Measurements from ENCODE around the gene HES3. TPM values are rescaled to one million over a fixed set of nuclear protein-coding genes. Genes with fewer than 3 reads are reported as not detected.

Gene HES3
- total and polyA plus RNA-seq, 3 donors from 2014 or later: not detected

DNA sequence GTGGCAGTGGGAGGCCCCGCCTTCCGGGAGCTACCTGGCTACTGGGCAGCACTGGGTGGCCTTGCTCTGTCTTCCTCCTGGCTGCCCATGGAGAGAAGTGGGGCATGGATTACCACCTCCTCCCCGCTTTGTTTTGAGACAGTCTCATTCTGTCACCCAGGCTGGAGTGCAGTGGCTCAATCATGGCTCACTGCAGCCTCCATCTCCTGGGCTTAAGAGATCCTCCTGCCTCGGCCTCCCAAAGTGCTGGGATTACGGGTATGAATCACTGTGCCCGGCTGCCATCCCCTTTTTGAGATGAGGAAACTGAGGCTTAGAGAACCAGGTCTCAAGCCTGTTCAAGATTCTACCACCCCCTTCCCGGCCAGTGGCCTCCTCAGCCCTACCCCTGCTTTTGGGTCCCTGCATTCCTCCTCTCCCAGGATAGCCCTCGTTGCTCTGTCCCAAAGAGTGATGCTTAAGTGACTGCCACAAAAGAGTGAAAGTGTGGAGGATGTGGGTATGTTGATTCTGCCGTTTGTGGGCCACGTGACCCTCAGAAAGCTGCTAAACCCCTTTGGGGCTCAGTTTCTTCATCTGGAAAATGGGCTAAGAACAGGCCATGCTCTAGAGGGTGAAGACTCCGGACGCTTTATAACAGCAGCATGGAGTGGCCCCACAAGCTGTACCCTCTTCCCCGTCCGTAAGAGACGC, 7.8 kb downstream of the HES3 start:
- TF ChIP-seq POLR2A (IDR thresholded peaks at IDR 0.05): no peak
- TF ChIP-seq, protein P1, sequence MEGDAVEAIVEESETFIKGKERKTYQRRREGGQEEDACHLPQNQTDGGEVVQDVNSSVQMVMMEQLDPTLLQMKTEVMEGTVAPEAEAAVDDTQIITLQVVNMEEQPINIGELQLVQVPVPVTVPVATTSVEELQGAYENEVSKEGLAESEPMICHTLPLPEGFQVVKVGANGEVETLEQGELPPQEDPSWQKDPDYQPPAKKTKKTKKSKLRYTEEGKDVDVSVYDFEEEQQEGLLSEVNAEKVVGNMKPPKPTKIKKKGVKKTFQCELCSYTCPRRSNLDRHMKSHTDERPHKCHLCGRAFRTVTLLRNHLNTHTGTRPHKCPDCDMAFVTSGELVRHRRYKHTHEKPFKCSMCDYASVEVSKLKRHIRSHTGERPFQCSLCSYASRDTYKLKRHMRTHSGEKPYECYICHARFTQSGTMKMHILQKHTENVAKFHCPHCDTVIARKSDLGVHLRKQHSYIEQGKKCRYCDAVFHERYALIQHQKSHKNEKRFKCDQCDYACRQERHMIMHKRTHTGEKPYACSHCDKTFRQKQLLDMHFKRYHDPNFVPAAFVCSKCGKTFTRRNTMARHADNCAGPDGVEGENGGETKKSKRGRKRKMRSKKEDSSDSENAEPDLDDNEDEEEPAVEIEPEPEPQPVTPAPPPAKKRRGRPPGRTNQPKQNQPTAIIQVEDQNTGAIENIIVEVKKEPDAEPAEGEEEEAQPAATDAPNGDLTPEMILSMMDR (IDR thresholded peaks at IDR 0.05): no peak
- Histone ChIP-seq H3K4me3 (no peak overlapping the region), H3K27ac (no peak overlapping the region), H3K4me1 (no peaks in the 10 kb centered on the region), H3K9me3 (no peaks in the 10 kb centered on the region), H3K27me3 (no peaks in the 10 kb centered on the region), H3K36me3 (ENCODE audit: low read depth, missing control alignments) (no peaks in the 10 kb centered on the region)
- 81 to 86% methylated on average over 15 of the region's 15 CpGs for WGBS, 2 donors
- intact Hi-C loops (cut with DNase I; ENCODE audit: low total_unique reads): no loop called here
- no peak for DNase-seq

DNA sequence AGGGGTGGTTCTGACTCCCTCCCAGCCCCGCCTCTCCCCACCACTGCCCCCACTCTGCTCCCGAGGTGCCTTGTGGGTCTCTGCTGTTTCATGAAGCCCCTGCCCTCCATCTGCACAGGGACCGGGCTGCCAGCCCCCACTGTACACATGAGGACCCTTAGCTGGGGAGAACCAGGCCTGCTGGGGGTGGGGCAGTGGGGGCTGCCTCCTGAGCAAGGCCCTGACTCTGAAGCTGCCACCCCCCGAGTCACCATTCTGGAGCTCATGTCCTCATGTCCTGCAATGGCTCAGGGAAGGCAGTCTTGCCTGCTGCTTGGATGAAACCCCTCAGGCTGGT, 8.4 kb downstream of the HES3 start:
- intact Hi-C loops (cut with DNase I; ENCODE audit: low total_unique reads): no loop called here
- Histone ChIP-seq H3K9me3 (no peaks in the 10 kb centered on the region), H3K4me1 (no peaks in the 10 kb centered on the region), H3K27me3 (no peaks in the 10 kb centered on the region), H3K27ac (no peak overlapping the region), H3K36me3 (ENCODE audit: low read depth, missing control alignments) (no peaks in the 10 kb centered on the region), H3K4me3 (no peak overlapping the region)
- no peak for DNase-seq
- WGBS, 2 donors: 86 to 93% methylated on average over 3 to 4 of the region's 4 CpGs
- TF ChIP-seq, protein P1 (IDR thresholded peaks at IDR 0.05): no peak
- no peak for TF ChIP-seq POLR2A (IDR thresholded peaks at IDR 0.05)

DNA sequence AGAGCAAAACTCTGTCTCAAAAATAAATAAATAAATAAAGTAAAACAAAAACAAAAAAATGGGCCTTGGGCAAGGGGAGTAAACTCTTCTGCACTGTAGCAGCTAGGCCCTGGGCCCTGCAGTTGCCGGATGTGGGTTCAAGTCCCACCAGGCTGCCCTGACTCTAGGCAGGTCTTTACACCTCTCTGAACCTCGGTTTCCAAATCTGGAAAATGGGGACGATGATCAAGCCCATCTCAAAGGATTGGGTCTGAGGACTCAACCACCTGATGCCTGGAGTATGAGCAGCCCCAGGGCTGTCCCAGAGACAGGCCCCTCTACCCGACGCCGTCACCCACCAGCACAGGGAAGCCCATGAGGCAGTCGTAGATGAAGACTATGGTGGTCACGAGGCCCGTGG, 9.4 kb downstream of the HES3 start:
- TF ChIP-seq POLR2A (IDR thresholded peaks at IDR 0.05): no peak
- TF ChIP-seq, protein P1 (IDR thresholded peaks at IDR 0.05): no peak
- intact Hi-C loops (cut with DNase I; ENCODE audit: low total_unique reads): no loop called here
- H3K27ac ChIP-seq: no peak overlapping the region

DNA sequence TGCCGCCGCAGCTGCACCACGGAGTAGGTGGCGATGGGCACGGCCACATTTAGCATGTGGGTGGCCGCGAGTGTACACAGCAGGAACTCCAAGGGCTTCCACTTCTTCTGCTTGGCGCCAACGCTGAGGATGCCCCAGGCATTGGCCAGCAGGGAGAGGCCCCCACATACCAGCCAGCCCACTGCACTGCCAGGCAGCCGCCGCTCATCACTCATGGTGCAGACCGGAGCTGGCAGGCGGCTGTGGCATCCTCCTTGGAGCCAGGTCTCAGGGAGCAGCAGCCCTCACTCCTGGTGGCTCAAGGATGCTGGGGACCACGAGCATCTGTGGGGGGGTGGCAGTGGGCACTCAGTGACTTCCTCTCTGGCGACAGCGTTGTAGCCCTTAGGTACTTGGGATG, 10.7 kb downstream of the HES3 start:
- Histone ChIP-seq H3K4me1 (peaks cover 4% of the 10 kb centered on the region), H3K27ac (no peak overlapping the region), H3K36me3 (ENCODE audit: low read depth, missing control alignments) (no peaks in the 10 kb centered on the region), H3K27me3 (no peaks in the 10 kb centered on the region), H3K9me3 (no peaks in the 10 kb centered on the region), H3K4me3 (no peak overlapping the region)
- DNase-seq: no peak
- WGBS, 2 donors: 92 to 94% methylated on average over 12 to 16 of the region's 16 CpGs
- intact Hi-C loops (cut with DNase I; ENCODE audit: low total_unique reads): no loop called here
- TF ChIP-seq, protein P1 (IDR thresholded peaks at IDR 0.05): no peak
- TF ChIP-seq POLR2A (IDR thresholded peaks at IDR 0.05): no peak

More for the DNA sequence above, 9.4 kb downstream of the HES3 start:
- Histone ChIP-seq H3K27me3 (no peaks in the 10 kb centered on the region), H3K9me3 (no peaks in the 10 kb centered on the region), H3K4me1 (no peaks in the 10 kb centered on the region), H3K36me3 (ENCODE audit: low read depth, missing control alignments) (no peaks in the 10 kb centered on the region), H3K4me3 (no peak overlapping the region)
- no peak for DNase-seq
- WGBS, 2 donors: 93 to 95% methylated on average over 9 of the region's 9 CpGs

DNA sequence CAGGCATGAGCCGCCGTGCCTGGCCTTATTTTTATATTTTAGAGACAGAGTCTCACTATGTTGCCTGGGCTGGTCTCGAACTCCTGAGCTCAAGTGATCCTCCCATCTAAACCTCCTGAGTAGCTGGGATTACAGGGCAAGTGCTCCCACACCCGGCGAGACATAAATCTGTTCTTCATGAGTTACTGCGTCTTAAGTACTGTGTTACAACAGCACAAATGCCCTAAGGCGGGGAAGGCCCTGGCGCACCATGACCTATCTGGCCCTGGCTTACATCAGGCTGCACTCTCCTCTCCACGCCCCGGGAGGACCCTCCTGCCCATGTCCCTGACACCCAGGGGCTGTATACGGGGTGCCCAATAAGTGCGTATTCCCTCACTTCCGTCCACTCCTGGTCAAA, 12.7 kb downstream of the HES3 start:
- no peak overlapping the region for H3K4me3 ChIP-seq
- no peak overlapping the region for H3K27ac ChIP-seq
- no peaks in the 10 kb centered on the region for H3K36me3 ChIP-seq (ENCODE audit: low read depth, missing control alignments)
- TF ChIP-seq POLR2A (IDR thresholded peaks at IDR 0.05): no peak
- TF ChIP-seq, protein P1 (IDR thresholded peaks at IDR 0.05): no peak
- H3K4me1 ChIP-seq: peaks cover 5% of the 10 kb centered on the region
- intact Hi-C loops (cut with DNase I; ENCODE audit: low total_unique reads): no loop called here
- no peak for DNase-seq
- no peaks in the 10 kb centered on the region for H3K27me3 ChIP-seq
- WGBS, 2 donors: 92 to 95% methylated on average over 13 of the region's 13 CpGs
- H3K9me3 ChIP-seq: no peaks in the 10 kb centered on the region

Data from testis (tissue), 3 donors.